T-helper 2 cell treated with Interferon-gamma antibody and Interleukin-4, amounts not matched to agents 5 μg/mL and 100 μg/mL, for 36 hours (primary cell): ENCODE data around the gene PDILT.
"Not testable (repeated sequence)": the region's sequence is repeated elsewhere in the genome, so short reads cannot be mapped to it uniquely, and the experiment has no call there.

ENCODE experiments used
- DNase-seq: peaks from one replicate; pipeline ENCODE4 v3.0.0; 2021; ENCODE audit warnings: low spot score
- H3K27ac Mint-ChIP-seq: one replicate; pipeline ENCODE4 v1.8.0; 2021; ENCODE audit warnings: mild to moderate bottlenecking, mixed read lengths
- H3K27me3 Mint-ChIP-seq: one replicate; pipeline ENCODE4 v1.8.0; 2021; ENCODE audit warnings: low read depth, mixed read lengths
- H3K36me3 Mint-ChIP-seq: one replicate; pipeline ENCODE4 v1.8.0; 2021; ENCODE audit warnings: low read depth, mixed read lengths
- H3K4me1 Mint-ChIP-seq: one replicate; pipeline ENCODE4 v1.8.0; 2021; ENCODE audit warnings: low read depth, mixed read lengths
- H3K4me3 Mint-ChIP-seq: one replicate; pipeline ENCODE4 v1.8.0; 2022; ENCODE audit warnings: mild to moderate bottlenecking, moderate library complexity, mixed read lengths
- H3K9me3 Mint-ChIP-seq: one replicate; pipeline ENCODE4 v1.8.0; 2021; ENCODE audit warnings: mixed read lengths

Gene PDILT

GRCh38 chr16:20331635-20332034, 72.9 kb downstream of the PDILT start:
- no peaks in the 10 kb centered on the region for H3K4me1 Mint-ChIP-seq
- no peak overlapping the region for H3K4me3 Mint-ChIP-seq
- H3K27me3 Mint-ChIP-seq: no peaks in the 10 kb centered on the region
- no peaks in the 10 kb centered on the region for H3K36me3 Mint-ChIP-seq
- no peak for DNase-seq
- no peaks in the 10 kb centered on the region for H3K9me3 Mint-ChIP-seq
- H3K27ac Mint-ChIP-seq: no peak overlapping the region

DNA sequence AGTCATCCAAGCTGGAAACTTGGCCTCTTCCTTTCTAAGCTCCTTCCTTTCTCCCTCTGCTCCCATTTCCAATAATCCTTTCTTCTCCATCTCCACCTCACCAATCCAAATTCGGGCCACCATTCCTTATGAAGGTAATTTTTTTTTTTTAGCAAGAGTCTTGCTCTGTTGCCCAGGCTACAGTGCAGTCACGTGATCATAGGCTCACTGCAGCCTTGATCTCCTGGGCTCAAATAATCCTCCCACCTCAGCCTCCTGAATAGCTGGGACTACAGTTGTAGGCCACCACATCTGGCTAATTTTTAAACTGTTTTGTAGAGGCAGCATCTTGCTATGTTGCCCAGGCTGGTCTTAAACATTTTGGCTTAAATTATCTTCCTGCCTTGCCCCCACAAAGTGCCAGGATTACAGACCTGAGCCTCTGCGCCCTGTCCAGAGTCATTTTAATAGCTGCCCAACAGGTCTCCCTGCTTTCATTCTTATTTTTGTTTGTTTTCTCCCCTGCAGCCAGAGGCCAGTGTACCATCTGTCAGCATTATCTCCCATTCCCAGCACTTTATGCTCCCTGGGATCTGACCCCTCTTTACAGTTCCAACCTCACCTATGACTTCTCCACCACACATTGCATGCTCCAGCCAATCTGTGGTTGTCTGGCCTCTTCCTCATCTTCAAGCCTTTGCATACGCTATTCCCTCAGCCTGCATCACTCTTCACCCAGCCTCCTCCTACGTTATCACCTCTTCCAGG, 75.0 kb downstream of the PDILT start:
- Mint-ChIP-seq H3K4me3 (no peak overlapping the region), H3K27me3 (no peaks in the 10 kb centered on the region), H3K4me1 (no peaks in the 10 kb centered on the region), H3K9me3 (no peaks in the 10 kb centered on the region), H3K27ac (no peak overlapping the region), H3K36me3 (no peaks in the 10 kb centered on the region)
- DNase-seq: no peak

GRCh38 chr16:20327444-20328041, 77.0 kb downstream of the PDILT start, which contains the start of gene GP2:
GP2 (minus strand) TSS chr16:20327513; CDS start chr16:20326431, 1,082 bp downstream.
- Mint-ChIP-seq H3K27me3 (no peaks in the 10 kb centered on the region), H3K36me3 (no peaks in the 10 kb centered on the region), H3K4me3 (no peak within 1 kb of the TSS), H3K27ac (no peak within 1 kb of the TSS), H3K4me1 (no peaks in the 10 kb centered on the region), H3K9me3 (no peaks in the 10 kb centered on the region)
- no peak for DNase-seq

- Mint-ChIP-seq H3K4me3 (no peak overlapping the region), H3K27ac (no peak overlapping the region), H3K36me3 (no peaks in the 10 kb centered on the region), H3K9me3 (no peaks in the 10 kb centered on the region), H3K27me3 (no peaks in the 10 kb centered on the region), H3K4me1 (no peaks in the 10 kb centered on the region)
- no peak for DNase-seq
These were observed 78.2 kb downstream of the PDILT start for GRCh38 chr16:20326321-20326720.

DNA sequence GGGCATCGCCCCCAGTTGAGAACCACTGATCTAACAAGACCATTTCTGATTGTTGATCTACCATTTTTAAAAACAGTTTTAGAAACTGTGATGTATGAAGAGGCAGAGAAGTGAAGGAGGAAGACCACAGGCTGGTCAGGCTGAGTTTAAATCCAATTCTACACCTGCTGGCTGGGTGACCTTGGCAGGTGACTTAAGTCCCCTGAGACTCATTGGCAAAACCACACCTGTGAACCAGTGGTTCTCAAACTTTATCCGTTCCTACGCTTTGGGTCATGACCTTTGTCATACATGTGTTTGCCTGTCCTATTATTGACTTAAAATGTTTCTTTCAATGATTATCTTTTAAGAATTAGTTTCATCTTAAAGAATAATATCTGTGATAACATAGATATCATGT, 79.5 kb downstream of the PDILT start:
- H3K36me3 Mint-ChIP-seq: no peaks in the 10 kb centered on the region
- H3K4me1 Mint-ChIP-seq: no peaks in the 10 kb centered on the region
- no peak for DNase-seq

DNA sequence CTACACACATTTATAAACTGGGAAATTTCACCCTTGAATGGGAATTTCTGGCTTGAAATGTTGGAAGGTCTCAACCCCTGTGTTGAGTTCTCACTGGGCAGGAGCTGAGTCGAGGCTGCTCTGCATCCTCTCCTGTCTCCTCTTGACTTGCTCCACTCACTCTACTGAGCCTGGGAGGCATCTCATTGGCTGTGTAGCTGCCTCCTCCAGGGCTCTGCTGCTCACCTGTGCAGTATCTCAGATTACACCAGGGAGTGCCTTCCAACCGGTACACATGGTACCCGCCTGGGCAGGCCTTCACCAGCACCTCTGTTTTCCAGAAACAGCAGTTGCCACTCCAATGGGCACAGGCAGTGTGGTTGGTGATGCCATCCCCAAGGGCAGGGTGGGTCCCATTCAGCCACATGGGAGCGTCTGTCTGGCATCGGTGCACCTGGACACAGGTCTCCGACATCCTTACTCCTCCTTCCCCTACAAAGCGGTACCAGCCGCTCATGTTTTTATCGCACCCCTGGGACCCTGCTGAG, 80.9 kb downstream of the PDILT start:
- no peaks in the 10 kb centered on the region for H3K27me3 Mint-ChIP-seq
- H3K4me1 Mint-ChIP-seq: no peaks in the 10 kb centered on the region
- H3K27ac Mint-ChIP-seq: no peak overlapping the region
- DNase-seq: no peak
- H3K36me3 Mint-ChIP-seq: no peaks in the 10 kb centered on the region
- H3K4me3 Mint-ChIP-seq: no peak overlapping the region
- no peaks in the 10 kb centered on the region for H3K9me3 Mint-ChIP-seq

More for the DNA sequence above, 79.5 kb downstream of the PDILT start:
- no peak overlapping the region for H3K27ac Mint-ChIP-seq
- H3K9me3 Mint-ChIP-seq: no peaks in the 10 kb centered on the region
- H3K27me3 Mint-ChIP-seq: no peaks in the 10 kb centered on the region
- H3K4me3 Mint-ChIP-seq: no peak overlapping the region

- Mint-ChIP-seq H3K36me3 (no peaks in the 10 kb centered on the region), H3K4me1 (no peaks in the 10 kb centered on the region), H3K27me3 (no peaks in the 10 kb centered on the region), H3K4me3 (no peak overlapping the region), H3K9me3 (no peaks in the 10 kb centered on the region), H3K27ac (no peak overlapping the region)
- DNase-seq: no peak
These were observed 81.8 kb downstream of the PDILT start for GRCh38 chr16:20322696-20323095.

DNA sequence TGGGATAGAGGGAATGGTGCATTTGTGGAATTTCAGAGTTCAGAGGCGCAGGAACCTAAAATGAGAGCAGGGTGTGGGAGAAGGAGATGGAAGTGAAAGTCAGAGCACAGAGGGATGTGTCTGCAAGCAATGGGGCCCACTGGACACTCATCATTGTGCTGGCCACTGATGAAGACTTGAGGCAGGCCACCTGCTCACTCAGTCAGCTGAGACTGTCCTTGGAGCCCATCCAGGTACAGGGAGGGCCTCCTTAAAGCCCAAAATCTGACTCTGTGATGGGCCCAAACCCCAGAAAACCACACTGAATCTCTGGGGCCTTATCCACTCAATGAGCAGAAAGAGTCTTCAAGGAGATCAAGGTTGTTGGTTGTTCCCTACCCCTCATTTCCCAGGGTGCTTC, 82.9 kb downstream of the PDILT start:
- H3K36me3 Mint-ChIP-seq: no peaks in the 10 kb centered on the region
- H3K27me3 Mint-ChIP-seq: no peaks in the 10 kb centered on the region
- H3K4me3 Mint-ChIP-seq: no peak overlapping the region
- no peak overlapping the region for H3K27ac Mint-ChIP-seq
- DNase-seq: no peak
- H3K9me3 Mint-ChIP-seq: no peaks in the 10 kb centered on the region
- no peaks in the 10 kb centered on the region for H3K4me1 Mint-ChIP-seq

GRCh38 chr16:20321051-20321450, 83.5 kb downstream of the PDILT start:
- H3K36me3 Mint-ChIP-seq, H3K9me3 Mint-ChIP-seq, DNase-seq, H3K4me3 Mint-ChIP-seq, H3K27me3 Mint-ChIP-seq, H3K27ac Mint-ChIP-seq, H3K4me1 Mint-ChIP-seq: not testable (repeated sequence)

DNA sequence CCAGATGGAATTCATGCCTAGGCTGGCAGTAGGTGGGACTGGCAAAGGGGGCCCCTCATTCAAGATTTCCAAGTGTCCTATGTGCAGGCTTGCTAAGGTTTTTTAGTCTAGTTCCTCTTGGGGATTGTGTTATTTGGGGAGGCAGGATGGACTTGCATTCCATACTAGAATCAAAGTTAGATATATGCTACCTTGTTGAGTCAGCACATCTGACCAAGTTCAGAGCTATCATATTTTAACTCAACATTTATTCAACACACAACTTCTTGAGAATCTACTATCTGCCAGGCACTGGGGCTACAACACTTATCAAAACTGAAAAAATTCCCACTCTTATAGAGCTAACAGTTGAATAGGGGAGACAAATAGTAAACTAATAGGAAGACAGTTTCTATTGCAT, 83.9 kb downstream of the PDILT start:
- no peaks in the 10 kb centered on the region for H3K27me3 Mint-ChIP-seq
- no peak overlapping the region for H3K27ac Mint-ChIP-seq
- H3K4me3 Mint-ChIP-seq: no peak overlapping the region
- H3K4me1 Mint-ChIP-seq: no peaks in the 10 kb centered on the region
- H3K36me3 Mint-ChIP-seq: no peaks in the 10 kb centered on the region
- H3K9me3 Mint-ChIP-seq: no peaks in the 10 kb centered on the region
- no peak for DNase-seq

- Mint-ChIP-seq H3K4me3 (no peak overlapping the region), H3K9me3 (no peaks in the 10 kb centered on the region), H3K4me1 (no peaks in the 10 kb centered on the region), H3K27ac (no peak overlapping the region), H3K27me3 (no peaks in the 10 kb centered on the region), H3K36me3 (no peaks in the 10 kb centered on the region)
- no peak for DNase-seq
These were observed 84.4 kb downstream of the PDILT start for GRCh38 chr16:20320178-20320577.

- Mint-ChIP-seq H3K9me3 (no peaks in the 10 kb centered on the region), H3K4me1 (no peaks in the 10 kb centered on the region), H3K27me3 (no peaks in the 10 kb centered on the region), H3K36me3 (no peaks in the 10 kb centered on the region), H3K4me3 (no peak overlapping the region), H3K27ac (no peak overlapping the region)
- DNase-seq: no peak
These were observed 85.1 kb downstream of the PDILT start for GRCh38 chr16:20319406-20319805.

DNA sequence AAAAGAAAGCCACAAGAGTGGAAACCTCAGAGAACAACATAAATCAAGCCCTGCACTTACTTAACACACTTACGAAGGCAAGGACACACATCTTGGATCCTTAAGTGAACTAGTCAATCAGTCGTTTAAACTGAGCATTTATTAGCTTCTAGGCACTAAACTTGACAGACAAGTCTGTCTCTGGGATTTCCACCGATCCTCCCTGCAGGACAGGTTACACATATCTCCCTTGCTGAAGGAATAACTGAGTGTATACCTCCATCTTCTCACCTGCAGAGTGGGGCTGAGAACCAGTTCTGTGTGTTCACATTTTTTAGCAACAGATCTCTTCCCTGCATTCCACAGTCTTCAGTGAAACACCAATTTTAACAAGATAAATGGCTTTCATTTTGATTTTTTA, 86.1 kb downstream of the PDILT start:
- no peak overlapping the region for H3K4me3 Mint-ChIP-seq
- no peaks in the 10 kb centered on the region for H3K9me3 Mint-ChIP-seq
- no peaks in the 10 kb centered on the region for H3K36me3 Mint-ChIP-seq
- no peaks in the 10 kb centered on the region for H3K4me1 Mint-ChIP-seq
- no peak overlapping the region for H3K27ac Mint-ChIP-seq
- DNase-seq: no peak
- H3K27me3 Mint-ChIP-seq: no peaks in the 10 kb centered on the region

DNA sequence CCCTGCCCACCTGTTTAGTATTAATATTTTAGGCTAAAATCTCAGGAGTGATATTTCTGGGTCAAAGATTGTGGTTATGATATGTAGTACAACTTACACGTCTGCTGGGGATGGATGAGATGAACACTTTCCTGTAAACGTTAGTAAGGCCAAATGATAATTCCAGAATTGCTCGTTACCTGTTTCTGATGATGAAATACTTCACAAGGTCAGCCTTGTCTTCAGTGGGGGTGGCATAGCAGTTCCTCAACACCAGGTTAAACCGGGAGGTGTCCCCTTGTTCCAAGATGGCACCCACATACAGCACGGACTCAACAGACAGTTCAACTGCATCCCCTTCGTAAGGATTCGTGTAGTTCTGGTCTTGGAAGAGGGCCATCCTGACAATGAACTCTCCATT, 86.5 kb downstream of the PDILT start:
- Mint-ChIP-seq H3K9me3 (no peaks in the 10 kb centered on the region), H3K36me3 (no peaks in the 10 kb centered on the region), H3K27ac (no peak overlapping the region), H3K27me3 (no peaks in the 10 kb centered on the region), H3K4me1 (no peaks in the 10 kb centered on the region), H3K4me3 (no peak overlapping the region)
- no peak for DNase-seq
